AG09319 (cell line): Measurements from ENCODE around the gene MTM1.

Experiments
- DNase-seq: peaks from one replicate; pipeline ENCODE4 v3.0.0-alpha.2; 2010; ENCODE audit warnings: low read depth; ENCODE audit errors: extremely low read depth
- TF ChIP-seq, protein P1 (sequence below): IDR thresholded peaks from 2 replicates; pipeline ENCODE4 v1.5.1; 2011; ENCODE audit warnings: low read depth, mild to moderate bottlenecking, inconsistent platforms, low read length, moderate library complexity

The MTM1 gene

DNA sequence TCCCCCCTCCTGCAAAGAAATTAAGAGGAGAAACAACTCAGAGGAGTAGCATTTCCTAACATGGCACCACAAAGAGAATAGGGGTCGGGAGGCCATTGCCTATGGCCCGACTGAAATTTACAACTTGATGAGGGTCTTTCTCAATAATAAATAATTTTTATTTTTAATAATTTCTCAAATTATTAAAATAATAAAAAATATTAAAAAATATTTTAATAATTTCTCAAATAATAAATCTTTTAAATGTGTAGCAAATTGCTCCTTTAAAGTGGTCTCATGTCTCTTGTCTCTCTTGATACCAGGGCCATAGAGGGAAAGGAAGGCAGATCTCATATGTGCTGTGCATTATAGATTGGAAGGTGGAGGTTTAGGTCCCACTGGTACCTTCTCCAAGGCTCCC, 75.5 kb downstream of the MTM1 start:
- TF ChIP-seq, protein P1, sequence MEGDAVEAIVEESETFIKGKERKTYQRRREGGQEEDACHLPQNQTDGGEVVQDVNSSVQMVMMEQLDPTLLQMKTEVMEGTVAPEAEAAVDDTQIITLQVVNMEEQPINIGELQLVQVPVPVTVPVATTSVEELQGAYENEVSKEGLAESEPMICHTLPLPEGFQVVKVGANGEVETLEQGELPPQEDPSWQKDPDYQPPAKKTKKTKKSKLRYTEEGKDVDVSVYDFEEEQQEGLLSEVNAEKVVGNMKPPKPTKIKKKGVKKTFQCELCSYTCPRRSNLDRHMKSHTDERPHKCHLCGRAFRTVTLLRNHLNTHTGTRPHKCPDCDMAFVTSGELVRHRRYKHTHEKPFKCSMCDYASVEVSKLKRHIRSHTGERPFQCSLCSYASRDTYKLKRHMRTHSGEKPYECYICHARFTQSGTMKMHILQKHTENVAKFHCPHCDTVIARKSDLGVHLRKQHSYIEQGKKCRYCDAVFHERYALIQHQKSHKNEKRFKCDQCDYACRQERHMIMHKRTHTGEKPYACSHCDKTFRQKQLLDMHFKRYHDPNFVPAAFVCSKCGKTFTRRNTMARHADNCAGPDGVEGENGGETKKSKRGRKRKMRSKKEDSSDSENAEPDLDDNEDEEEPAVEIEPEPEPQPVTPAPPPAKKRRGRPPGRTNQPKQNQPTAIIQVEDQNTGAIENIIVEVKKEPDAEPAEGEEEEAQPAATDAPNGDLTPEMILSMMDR: no peak
- DNase-seq: no peak

DNA sequence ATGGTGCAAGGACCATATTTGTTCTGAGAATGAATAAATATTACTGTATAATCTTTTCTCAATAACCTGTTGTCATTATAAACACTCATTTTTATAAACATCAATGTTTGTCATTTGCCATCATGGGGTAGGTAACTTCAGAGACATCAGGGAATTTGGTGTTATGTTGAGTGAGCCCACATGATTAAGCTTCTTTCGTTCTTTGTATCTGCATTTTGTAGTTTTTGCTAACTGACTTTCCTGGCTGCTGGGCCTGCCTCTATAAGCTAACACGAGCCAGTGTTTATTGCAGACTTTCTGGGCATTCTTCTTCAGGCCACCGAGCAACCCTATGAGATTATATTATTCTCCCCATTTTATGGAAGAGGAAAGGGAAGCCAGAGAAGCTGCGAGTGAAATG, 76.0 kb downstream of the MTM1 start:
- TF ChIP-seq, protein P1: no peak
- no peak for DNase-seq

DNA sequence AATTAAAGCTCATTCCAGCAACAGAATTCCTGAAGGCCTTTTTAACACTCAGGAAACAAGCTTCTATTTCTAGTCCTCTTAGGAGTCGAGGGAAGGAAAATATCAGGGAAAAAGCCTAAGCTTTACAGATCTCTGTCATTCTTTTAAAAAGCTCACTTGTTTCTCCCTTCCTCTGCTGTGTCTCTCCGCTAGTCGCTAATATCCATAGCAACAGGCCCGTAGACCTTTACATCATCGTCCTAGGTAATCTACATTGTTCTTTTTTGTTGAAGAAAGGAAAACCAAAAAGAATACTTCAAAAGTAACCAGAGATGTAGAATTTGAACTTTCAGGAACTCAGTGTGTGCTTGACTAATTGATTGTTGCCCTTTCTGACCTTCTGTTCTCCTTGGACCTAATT, 78.9 kb downstream of the MTM1 start:
- no peak for DNase-seq
- TF ChIP-seq, protein P1: no peak

DNA sequence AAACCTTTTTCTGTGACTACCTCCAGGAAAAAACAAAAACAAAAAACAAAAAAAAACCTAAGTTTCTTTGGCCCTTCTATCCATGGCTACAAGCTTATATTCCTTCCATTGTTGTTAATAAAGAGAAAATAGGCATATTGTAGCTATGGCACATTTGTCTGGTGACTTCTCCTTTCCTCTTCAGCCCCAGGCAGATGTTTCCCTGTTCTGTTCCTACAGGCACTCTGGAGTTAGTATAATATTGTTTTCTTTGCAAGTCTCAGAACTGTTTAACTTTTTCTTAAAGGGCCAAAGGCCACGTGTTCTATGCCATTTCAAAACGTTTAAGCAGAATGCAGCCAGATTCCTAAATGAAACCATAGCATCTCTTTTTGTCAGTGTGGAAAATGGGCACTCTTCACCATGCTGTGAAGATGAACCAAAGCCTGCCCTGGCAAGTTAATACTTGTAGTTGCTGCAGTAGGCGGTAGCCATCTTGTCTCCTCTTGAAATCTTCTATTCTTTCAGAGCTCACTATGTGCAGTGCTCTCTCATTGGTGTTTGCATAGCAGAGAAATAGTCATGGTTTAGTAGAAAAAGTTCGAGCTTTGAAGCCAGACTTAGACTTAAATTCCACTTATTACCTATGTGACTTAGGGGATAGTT, 80.0 kb downstream of the MTM1 start:
- no peak for DNase-seq
- TF ChIP-seq, protein P1: no peak

DNA sequence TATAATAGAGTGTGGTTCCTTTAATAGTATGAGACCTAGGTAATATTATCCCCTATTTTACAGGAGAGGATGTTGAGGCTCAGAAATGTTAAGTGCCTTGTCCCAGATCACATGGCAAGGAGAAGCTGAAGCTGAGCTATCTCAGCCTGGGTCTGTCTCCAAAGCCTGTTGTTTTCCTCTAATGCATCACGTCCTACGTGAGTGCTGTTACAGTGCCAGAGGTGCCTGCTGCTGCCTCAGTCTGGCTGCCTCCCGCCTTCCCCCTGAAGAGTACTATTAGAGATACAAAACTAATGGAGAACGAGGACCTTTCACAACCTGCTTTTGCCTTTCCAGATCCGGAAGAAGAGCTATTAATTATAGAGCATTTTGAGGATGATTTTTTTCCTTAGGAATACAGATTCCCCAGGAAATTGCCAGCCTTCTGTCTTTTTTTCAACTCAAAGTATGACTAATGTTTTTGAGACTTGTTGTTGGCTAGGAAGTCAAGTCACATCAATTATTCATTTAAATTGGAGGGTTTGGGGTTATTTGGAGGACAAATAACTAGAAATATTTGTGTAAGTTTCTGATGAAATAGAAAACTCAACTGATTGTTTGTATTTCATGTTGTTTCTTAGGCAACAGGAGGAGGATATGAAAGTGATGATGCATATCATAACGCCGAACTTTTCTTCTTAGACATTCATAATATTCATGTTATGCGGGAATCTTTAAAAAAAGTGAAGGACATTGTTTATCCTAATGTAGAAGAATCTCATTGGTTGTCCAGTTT, 80.9 kb downstream of the MTM1 start:
- TF ChIP-seq, protein P1: no peak
- no peak for DNase-seq

DNA sequence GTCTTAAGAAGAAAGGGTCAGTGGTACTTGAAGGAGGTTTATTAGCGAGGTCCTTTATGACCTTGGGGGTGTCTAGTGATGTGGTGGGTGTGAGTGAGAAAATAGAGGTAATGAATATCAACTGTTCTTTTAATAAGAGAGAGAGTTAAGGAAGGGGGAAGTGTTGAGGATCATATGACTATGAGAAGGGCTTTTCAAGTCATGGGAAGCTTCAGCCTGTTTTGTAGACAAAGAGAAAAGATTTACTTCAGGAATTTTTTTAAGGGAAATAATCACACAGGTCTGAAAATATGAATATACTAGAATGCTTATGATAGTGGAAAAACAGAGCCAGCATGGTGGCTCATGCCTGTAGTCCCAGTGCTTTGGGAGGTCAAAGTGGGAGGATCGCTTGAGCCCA, 83.5 kb downstream of the MTM1 start:
- no peak for DNase-seq
- TF ChIP-seq, protein P1: no peak

DNA sequence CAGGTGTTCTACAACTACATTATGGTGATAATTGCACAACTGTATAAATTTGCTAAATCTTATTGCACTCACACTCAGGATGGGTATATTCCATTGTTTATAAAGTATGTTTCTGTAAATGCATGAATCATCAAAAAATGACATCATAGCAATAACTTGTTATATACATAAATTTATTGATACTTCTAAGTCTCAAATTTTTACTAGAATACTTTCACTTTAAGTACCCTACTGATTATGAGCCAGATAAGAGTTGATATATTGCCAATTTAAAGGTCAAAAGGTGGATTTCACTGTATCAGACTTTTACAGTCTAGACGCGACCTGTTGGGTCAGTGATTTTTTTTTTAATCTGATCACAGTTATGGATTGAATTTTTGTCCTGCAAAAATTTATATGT, 87.4 kb downstream of the MTM1 start:
- TF ChIP-seq, protein P1: no peak
- DNase-seq: no peak
